ENCODE data around the gene AGPAT2. TPM values are rescaled to one million over a fixed set of nuclear protein-coding genes. Genes with fewer than 3 reads are reported as not detected.
A peak's percentile ranks its signal among the peaks of the same experiment; 100 is the strongest.
"Not testable (repeated sequence)": the region's sequence is repeated elsewhere in the genome, so short reads cannot be mapped to it uniquely, and the experiment has no call there.

Gene AGPAT2
- total RNA-seq, 4 donors from 2014 or later: 19.0 to 77.4 (median 36.0) TPM

GRCh38 chr9:136714096-136714892 is 27.0 kb upstream of the AGPAT2 start:
- no peak for TF ChIP-seq POLR2A (IDR thresholded peaks at IDR 0.05)
- TF ChIP-seq, protein P1, sequence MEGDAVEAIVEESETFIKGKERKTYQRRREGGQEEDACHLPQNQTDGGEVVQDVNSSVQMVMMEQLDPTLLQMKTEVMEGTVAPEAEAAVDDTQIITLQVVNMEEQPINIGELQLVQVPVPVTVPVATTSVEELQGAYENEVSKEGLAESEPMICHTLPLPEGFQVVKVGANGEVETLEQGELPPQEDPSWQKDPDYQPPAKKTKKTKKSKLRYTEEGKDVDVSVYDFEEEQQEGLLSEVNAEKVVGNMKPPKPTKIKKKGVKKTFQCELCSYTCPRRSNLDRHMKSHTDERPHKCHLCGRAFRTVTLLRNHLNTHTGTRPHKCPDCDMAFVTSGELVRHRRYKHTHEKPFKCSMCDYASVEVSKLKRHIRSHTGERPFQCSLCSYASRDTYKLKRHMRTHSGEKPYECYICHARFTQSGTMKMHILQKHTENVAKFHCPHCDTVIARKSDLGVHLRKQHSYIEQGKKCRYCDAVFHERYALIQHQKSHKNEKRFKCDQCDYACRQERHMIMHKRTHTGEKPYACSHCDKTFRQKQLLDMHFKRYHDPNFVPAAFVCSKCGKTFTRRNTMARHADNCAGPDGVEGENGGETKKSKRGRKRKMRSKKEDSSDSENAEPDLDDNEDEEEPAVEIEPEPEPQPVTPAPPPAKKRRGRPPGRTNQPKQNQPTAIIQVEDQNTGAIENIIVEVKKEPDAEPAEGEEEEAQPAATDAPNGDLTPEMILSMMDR (IDR thresholded peaks at IDR 0.05 in 4 of 5, conservative IDR thresholded peaks at IDR 0.05 in 1 of 5): no peak
- in situ Hi-C loops (cut with MboI; ENCODE audit: low sequenced_read_pairs in 4 of 4): no loop called here
- ATAC-seq (peak; percentile 46 to 64), DNase-seq (no peak)
- intact Hi-C loops (cut with DNase I; ENCODE audit: low total_unique reads): no loop called here
- peaks cover 0 to 10% of the 10 kb centered on the region in 2 donors for H3K4me1 ChIP-seq
- peaks cover 24 to 38% (median 36%) of the 10 kb centered on the region in 3 donors for H3K27me3 ChIP-seq
- no peaks in the 10 kb centered on the region for H3K9me3 ChIP-seq
- H3K27ac ChIP-seq: peak overlapping the region; percentile 33 to 81 (median 68)
- no peaks in the 10 kb centered on the region for H3K36me3 ChIP-seq
- H3K4me3 ChIP-seq: peak overlapping the region in 2 of 4 donors; percentile 46 to 51

DNA sequence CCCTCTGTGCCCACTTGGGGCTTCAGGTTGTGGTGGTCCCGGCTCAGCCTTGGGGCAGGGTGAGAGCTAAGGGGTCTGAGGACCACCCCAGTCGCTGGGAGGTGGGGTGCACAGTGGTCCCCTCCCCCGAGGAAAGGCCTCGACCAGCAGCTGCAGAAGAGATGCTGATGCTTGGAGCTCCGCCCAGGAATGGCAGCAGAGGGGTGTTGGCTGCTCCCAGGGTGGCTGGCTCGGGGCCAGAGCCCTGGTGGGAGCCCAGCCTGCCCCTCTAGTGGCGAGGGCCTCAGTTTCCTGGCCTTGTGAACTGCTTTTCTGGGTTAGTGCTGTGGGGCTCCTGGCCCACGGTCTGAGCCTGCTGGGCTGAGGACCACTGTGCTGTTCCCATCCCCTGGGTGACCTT is 26.3 kb upstream of the AGPAT2 start:
- Histone ChIP-seq H3K9me3 (no peaks in the 10 kb centered on the region), H3K4me1 (peaks cover 0 to 10% of the 10 kb centered on the region in 2 donors), H3K27me3 (peaks cover 24 to 38% (median 36%) of the 10 kb centered on the region in 3 donors), H3K27ac (peak overlapping the region in 3 of 4 donors; percentile 60 to 81 (median 75)), H3K4me3 (peak overlapping the region in 2 of 4 donors; percentile 46 to 51), H3K36me3 (no peaks in the 10 kb centered on the region)
- in situ Hi-C loops (cut with MboI; ENCODE audit: low sequenced_read_pairs in 4 of 4) (no loop called here), intact Hi-C loops (cut with DNase I; ENCODE audit: low total_unique reads) (no loop called here)
- TF ChIP-seq, protein P1 (IDR thresholded peaks at IDR 0.05 in 4 of 5, conservative IDR thresholded peaks at IDR 0.05 in 1 of 5): no peak
- no peak for TF ChIP-seq POLR2A (IDR thresholded peaks at IDR 0.05)
- no peak for DNase-seq
- ATAC-seq: no peak

- Histone ChIP-seq H3K9me3 (no peaks in the 10 kb centered on the region), H3K4me1 (peaks cover 0 to 10% of the 10 kb centered on the region in 2 donors), H3K27me3 (peaks cover 24 to 38% (median 36%) of the 10 kb centered on the region in 3 donors), H3K36me3 (no peaks in the 10 kb centered on the region), H3K27ac (peak overlapping the region in 3 of 4 donors; percentile 60 to 81 (median 75)), H3K4me3 (peak overlapping the region; percentile 38 to 51 (median 43))
- ATAC-seq (no peak), DNase-seq (no peak)
- intact Hi-C loops (cut with DNase I; ENCODE audit: low total_unique reads) (no loop called here), in situ Hi-C loops (cut with MboI; ENCODE audit: low sequenced_read_pairs in 4 of 4) (no loop called here)
- TF ChIP-seq POLR2A (IDR thresholded peaks at IDR 0.05): no peak
- TF ChIP-seq, protein P1 (IDR thresholded peaks at IDR 0.05 in 4 of 5, conservative IDR thresholded peaks at IDR 0.05 in 1 of 5): no peak
Observed at GRCh38 chr9:136712690-136713544, 25.7 kb upstream of the AGPAT2 start.

DNA sequence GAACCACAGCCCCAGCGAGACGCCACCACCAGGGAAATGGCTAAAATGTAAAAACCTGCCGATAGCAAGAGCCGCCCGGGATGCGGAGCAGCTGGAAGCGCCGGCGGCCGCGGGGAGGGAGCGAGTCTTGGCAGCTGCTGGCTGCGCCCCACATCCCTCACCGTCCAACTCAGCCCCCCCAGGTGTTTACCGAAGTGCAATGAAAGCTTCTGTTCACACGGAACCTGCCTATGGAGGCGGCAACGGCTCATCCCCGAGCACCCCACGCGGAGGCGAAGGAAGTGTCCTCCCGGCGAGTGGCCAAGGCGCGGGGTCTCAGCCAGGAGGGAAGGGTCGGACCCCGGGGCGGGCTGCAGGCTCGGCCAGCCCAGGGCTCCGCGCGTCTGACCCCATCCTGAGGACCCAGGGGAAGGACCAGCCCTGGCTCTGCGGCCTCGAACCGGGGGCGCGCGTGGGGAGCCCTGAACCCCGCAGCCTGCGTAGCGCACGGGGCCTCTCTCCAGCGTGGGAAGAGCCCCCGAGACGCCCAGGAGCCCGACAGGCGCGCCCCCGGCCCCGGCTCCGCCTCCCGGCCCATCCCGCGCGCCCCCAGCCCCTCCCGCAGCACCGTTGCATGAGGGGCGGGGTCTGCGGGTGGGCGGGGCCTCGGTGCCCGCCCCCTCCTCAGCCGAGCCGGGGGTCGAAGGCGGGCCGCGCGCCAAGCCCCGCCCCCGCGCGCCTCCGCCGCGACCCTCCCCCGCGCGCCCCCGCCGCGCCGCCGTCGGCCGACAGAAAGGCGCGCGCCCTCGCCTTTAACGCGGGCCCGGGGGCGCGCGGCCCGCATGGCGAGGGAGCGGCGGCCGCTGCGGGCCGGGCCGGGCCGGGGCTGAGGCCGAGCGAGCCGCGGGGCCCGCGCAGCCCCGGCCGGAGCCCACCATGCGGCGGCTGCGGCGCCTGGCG is 24.8 kb upstream of the AGPAT2 start, which contains the start of gene DIPK1B:
Gene DIPK1B (plus strand): TSS at position 822 of the 939 bp plus-strand sequence. CDS start 94 bp downstream, at position 916.
- no peaks in the 10 kb centered on the region for H3K36me3 ChIP-seq
- H3K27ac ChIP-seq: peak within 1 kb of the TSS in 3 of 4 donors; percentile 60 to 81 (median 75)
- peak within 1 kb of the TSS; percentile 38 to 51 (median 43) for H3K4me3 ChIP-seq
- peaks cover 0 to 10% of the 10 kb centered on the region in 2 donors for H3K4me1 ChIP-seq
- ATAC-seq (no peak), DNase-seq (no peak)
- intact Hi-C loops (cut with DNase I; ENCODE audit: low total_unique reads) (no loop called here), in situ Hi-C loops (cut with MboI; ENCODE audit: low sequenced_read_pairs in 4 of 4) (no loop called here)
- TF ChIP-seq POLR2A (IDR thresholded peaks at IDR 0.05): no peak
- peaks cover 24 to 38% (median 36%) of the 10 kb centered on the region in 3 donors for H3K27me3 ChIP-seq
- H3K9me3 ChIP-seq: no peaks in the 10 kb centered on the region

GRCh38 chr9:136711219-136711648 is 24.0 kb upstream of the AGPAT2 start:
- H3K4me3 ChIP-seq; H3K9me3 ChIP-seq; ATAC-seq; H3K36me3 ChIP-seq; in situ Hi-C loops (cut with MboI; ENCODE audit: low sequenced_read_pairs in 4 of 4); intact Hi-C loops (cut with DNase I; ENCODE audit: low total_unique reads); DNase-seq; H3K4me1 ChIP-seq: not testable (repeated sequence)
- peaks cover 24 to 38% (median 36%) of the 10 kb centered on the region in 3 donors for H3K27me3 ChIP-seq
- peak overlapping the region in 1 of 4 donors; percentile 36 for H3K27ac ChIP-seq
